GM18526 (cell line): ENCODE data around the gene PSMD2.

ENCODE experiments used
- POLR2A ChIP-seq: IDR thresholded peaks from 3 replicates; pipeline ENCODE4 v1.6.1; 2011; ENCODE audit not compliant: insufficient read length; ENCODE audit errors: extremely low read depth

PSMD2 gene

GRCh38 chr3:184325269-184325668 lies 26.2 kb downstream of the PSMD2 start:
- no peak for TF ChIP-seq POLR2A

- no peak for TF ChIP-seq POLR2A
These were observed 26.8 kb downstream of the PSMD2 start for GRCh38 chr3:184325715-184326369.

GRCh38 chr3:184327171-184327570 lies 28.1 kb downstream of the PSMD2 start:
- TF ChIP-seq POLR2A: no peak

GRCh38 chr3:184328516-184328915 lies 29.5 kb downstream of the PSMD2 start:
- TF ChIP-seq POLR2A: no peak

DNA sequence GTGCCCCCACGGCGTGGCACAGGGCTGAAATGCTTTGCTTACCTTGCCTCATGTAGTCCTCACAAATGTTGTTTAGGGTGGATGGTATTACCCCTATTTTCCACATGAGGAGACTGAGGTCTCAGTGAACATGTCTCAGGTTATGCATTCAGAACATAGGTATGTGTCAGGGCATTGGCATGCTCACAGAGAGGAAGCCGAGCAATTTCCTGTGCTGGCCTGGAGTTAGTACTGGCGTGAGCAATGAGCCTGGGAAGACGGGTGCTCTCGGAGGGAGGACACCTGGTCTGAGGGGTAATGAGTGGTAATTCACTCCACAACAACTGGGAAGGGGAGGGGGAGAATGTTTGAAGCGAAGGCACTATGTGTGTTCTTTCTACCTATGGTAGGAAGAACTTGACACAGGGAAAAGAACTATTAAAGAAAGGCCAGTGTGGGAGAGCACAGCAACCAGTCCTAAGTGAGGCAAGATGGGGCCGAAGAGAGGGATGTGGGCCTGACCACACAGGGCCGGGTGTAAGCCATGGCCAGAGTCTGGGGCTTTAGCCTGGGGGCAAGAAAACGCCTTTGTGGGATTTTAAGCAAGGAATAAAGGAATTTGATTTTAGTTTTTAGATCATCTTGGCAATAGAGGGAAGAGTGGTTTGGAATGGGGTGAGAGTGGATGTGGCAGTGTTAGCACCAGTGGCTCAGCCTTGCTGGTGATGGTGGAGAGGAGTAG lies 33.5 kb downstream of the PSMD2 start:
- no peak for TF ChIP-seq POLR2A

DNA sequence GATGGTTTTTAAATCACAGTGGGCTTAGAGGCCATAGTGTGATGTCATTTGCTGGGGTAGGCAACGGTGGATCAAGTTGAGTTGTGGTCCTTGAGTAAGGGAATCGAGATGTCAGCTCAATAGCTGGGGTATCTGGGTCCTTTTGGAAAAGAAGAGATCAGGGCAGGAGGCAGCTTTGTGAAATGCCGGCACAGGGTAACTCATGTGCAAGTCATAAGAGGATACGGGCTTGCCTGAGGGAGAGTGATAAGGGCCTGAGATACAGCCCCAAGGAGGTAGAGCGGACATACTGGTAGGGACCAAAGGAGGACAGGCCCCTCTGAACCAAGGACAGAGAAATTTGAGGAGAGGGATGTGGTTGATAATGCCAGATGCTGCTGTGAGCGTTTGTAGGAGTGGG lies 34.1 kb downstream of the PSMD2 start:
- no peak for TF ChIP-seq POLR2A

GRCh38 chr3:184333700-184334099 lies 34.7 kb downstream of the PSMD2 start:
- no peak for TF ChIP-seq POLR2A

DNA sequence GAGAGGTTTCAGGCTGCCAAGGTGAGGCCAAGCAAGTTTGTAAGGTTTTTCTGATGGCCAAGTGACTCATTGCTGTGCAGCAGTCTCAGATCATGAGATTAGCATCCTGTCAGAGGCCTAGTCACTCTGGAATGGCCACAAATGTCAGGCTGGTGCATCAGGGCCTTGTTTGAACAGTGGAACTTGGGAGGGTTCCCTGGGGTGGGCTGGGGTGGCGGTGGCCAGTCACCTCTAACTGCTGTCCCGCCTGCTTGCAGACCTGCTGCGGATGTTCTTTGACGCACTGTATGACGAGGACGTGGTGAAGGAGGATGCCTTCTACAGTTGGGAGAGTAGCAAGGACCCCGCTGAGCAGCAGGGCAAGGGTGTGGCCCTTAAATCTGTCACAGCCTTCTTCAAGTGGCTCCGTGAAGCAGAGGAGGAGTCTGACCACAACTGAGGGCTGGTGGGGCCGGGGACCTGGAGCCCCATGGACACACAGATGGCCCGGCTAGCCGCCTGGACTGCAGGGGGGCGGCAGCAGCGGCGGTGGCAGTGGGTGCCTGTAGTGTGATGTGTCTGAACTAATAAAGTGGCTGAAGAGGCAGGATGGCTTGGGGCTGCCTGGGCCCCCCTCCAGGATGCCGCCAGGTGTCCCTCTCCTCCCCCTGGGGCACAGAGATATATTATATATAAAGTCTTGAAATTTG lies 35.6 kb downstream of the PSMD2 start:
- TF ChIP-seq POLR2A: no peak

- TF ChIP-seq POLR2A: no peak
These were observed 36.2 kb downstream of the PSMD2 start for GRCh38 chr3:184335291-184335660.

- TF ChIP-seq POLR2A: peak; percentile 56
These were observed 36.9 kb downstream of the PSMD2 start for GRCh38 chr3:184335661-184336546.

DNA sequence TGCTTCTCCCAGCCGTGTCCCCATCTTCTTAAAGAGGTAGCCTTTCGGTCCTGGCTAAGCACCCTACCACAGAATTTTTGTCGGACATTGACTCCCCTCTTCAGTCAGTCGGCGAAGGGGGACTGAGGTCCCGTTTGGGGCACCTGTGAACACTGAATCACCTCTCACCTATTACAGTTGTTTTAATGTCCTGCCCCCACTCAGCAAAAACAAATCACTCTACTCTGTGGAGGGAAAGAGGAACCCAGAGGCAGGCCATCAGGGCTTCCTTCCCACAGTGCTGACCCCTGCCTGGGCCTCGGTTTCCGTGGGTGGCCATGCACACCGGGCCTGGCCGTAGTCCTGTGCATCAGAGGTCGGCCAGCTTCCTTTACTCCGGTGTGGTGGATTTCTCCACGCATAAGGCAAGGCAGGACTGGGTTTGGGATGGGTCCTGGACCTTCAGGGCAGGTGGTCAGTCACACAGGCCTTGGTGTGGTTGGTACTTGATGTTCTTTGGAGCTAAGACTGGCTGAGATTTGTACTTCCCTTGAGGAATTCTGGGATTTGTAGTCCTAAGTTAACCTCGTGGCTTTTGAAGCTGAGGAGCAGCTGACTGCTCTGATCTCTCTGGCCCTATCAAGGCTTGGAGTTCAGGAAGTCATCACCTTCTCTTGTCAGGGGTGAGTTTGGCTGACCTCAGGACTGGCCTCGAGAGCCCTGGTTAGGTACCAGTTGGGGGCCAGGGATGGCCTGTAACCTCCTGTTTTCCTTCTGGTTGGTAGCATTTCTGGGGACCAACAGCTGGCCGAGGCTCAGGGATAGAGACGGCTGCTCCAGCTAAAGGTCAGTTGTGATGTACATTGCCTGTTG lies 37.7 kb downstream of the PSMD2 start:
- no peak for TF ChIP-seq POLR2A

- no peak for TF ChIP-seq POLR2A
These were observed 38.3 kb downstream of the PSMD2 start, which contains the start of gene FAM131A for GRCh38 chr3:184337399-184337714. TSS of gene FAM131A (plus strand) at chr3:184337600. CDS start at chr3:184337631, 31 bp downstream.

GRCh38 chr3:184337981-184338380 lies 38.9 kb downstream of the PSMD2 start:
- TF ChIP-seq POLR2A: no peak

GRCh38 chr3:184338511-184338945 lies 39.5 kb downstream of the PSMD2 start:
- no peak for TF ChIP-seq POLR2A
